NCI-H2107 (cell line): ENCODE data around the gene BBS5.

ENCODE experiments used
- DNase-seq: peaks from one replicate; lab custom pipeline; 2025; lab: John Stamatoyannopoulos, UW

The BBS5 gene

DNA sequence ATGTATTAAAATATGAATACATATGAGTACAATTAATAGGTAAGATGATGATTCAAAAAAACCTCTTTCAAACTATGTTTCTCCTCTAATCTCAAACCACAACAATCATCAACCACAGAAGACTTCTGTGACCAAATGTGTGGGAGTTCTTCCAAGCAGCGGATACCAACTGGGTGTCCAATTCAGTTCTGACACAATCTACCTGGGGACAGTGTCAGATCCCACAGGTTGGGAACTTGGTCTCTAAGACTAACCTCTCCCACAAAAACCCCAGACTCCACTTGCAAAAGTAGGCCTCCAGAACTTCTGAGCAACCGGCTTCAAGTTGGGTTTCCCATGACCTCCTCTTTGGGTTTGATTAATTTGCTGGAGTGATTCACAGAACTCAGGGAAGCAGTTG is 67.5 kb downstream of the BBS5 start:
- DNase-seq = no peak
